NCI-H345 treated with DMSO at 0.1 percent for 48 hours (cell line): ENCODE measurements around the gene ELN.
"Not testable (repeated sequence)": the region's sequence is repeated elsewhere in the genome, so short reads cannot be mapped to it uniquely, and the experiment has no call there.

Source experiments
- DNase-seq: peaks from one replicate; lab custom pipeline; 2025; ENCODE audit not compliant: unreplicated experiment; lab: John Stamatoyannopoulos, UW

ELN gene

GRCh38 chr7:74040791-74041520 is 13.0 kb downstream of the ELN start:
- DNase-seq = no peak

GRCh38 chr7:74042746-74043522 is 15.0 kb downstream of the ELN start:
- no peak for DNase-seq

GRCh38 chr7:74043523-74043951 is 15.6 kb downstream of the ELN start:
- peak; percentile 82 for DNase-seq

- no peak for DNase-seq
These were observed 16.7 kb downstream of the ELN start for GRCh38 chr7:74044366-74045350.

- DNase-seq = not testable (repeated sequence)
These were observed 18.6 kb downstream of the ELN start for GRCh38 chr7:74046581-74046980.

GRCh38 chr7:74047804-74048380 is 19.9 kb downstream of the ELN start:
- no peak for DNase-seq

GRCh38 chr7:74048999-74049599 is 21.1 kb downstream of the ELN start:
- DNase-seq = no peak

GRCh38 chr7:74049997-74050798 is 22.2 kb downstream of the ELN start:
- no peak for DNase-seq

- no peak for DNase-seq
These were observed 23.2 kb downstream of the ELN start for GRCh38 chr7:74051193-74051592.

GRCh38 chr7:74051629-74052410 is 23.8 kb downstream of the ELN start:
- DNase-seq = no peak

- no peak for DNase-seq
These were observed 24.7 kb downstream of the ELN start for GRCh38 chr7:74052628-74053027.

GRCh38 chr7:74053589-74054186 is 25.7 kb downstream of the ELN start:
- DNase-seq = no peak

- no peak for DNase-seq
These were observed 28.3 kb downstream of the ELN start for GRCh38 chr7:74056096-74056915.

GRCh38 chr7:74057216-74057925 is 29.4 kb downstream of the ELN start:
- DNase-seq = no peak

- DNase-seq = no peak
These were observed 30.0 kb downstream of the ELN start for GRCh38 chr7:74057987-74058386.

- no peak for DNase-seq
These were observed 30.5 kb downstream of the ELN start for GRCh38 chr7:74058486-74058885.

- DNase-seq = no peak
These were observed 31.1 kb downstream of the ELN start for GRCh38 chr7:74059037-74059436.
